OCI-M1 (cell line): ENCODE results near the gene EAPP.
"Not testable (repeated sequence)": the region's sequence is repeated elsewhere in the genome, so short reads cannot be mapped to it uniquely, and the experiment has no call there.

ENCODE experiments used
- DNase-seq: peaks from one replicate; lab custom pipeline; 2025; lab: John Stamatoyannopoulos, UW

EAPP gene

DNA sequence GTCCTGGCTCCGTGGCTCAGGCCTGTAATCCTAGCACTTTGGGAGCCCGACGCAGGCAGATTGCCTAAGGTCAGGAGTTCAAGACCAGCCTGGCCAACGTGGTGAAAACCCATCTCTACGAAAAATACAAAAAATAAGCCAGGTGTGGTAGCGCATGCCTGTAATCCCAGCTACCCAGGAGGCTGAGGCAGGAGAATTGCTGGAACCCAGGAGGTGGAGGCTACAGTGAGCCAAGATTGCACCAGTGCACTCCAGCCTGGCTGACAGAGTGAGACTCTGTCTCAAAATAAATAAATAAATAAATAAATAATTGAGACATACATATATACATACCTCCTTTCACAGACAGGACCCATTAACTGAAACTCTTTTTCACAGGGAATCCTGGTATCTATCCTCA, 1.4 kb downstream of the EAPP start:
- not testable (repeated sequence) for DNase-seq

DNA sequence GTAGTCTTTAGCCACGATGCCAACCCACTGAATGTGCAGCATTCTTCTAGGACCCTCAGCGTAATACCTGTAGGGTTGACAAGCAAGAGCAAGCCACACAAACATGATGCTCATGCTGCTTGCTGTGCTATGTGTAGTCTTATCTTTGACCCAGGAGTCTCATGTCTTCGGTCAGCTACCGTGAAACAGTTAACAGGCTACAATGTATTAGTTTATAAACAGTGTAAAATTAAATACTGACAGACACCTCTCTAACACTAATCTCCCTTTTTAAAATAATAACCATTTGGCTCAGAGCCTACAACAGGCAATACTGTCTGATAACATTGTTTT, 1.9 kb downstream of the EAPP start:
- no peak for DNase-seq

GRCh38 chr14:34536951-34537676, 2.4 kb downstream of the EAPP start:
- DNase-seq, result no peak

DNA sequence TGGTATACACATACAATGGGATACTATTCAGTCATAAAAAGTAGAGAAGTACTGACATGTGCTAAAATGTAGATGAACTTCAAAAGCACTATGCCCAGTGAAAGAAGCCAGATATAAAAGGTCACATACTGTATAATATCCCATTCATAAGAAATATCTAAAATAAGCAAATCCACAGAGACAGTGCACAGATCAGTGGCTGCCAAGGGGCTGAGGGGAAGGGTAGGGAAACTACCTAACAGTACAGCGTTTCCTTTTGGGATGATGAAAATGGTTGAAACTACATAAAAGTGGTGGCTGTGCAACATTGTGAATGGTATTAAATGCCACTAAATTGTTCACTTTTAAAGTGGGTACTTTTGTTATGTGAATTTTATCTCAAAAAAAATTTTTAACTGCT, 11.9 kb downstream of the EAPP start:
- DNase-seq, result no peak

DNA sequence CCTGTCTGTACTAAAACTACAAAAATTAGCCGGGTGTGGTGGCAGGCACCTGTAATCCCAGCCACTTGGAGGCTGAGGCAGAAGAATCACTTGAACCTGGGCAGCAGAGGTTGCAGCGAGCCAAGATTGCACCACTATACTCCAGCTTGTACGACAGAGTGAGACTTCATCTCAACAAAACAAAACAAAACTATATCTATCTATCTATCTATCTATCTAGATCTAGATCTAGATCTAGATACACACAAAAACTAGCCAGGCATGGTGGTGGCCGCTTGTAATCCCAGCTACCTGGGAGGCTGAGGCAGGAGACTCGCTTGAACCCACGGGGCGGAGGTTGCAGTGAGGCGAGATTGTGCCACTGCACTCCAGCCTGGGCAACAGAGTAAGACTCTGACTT, 15.3 kb downstream of the EAPP start:
- DNase-seq, result not testable (repeated sequence)

DNA sequence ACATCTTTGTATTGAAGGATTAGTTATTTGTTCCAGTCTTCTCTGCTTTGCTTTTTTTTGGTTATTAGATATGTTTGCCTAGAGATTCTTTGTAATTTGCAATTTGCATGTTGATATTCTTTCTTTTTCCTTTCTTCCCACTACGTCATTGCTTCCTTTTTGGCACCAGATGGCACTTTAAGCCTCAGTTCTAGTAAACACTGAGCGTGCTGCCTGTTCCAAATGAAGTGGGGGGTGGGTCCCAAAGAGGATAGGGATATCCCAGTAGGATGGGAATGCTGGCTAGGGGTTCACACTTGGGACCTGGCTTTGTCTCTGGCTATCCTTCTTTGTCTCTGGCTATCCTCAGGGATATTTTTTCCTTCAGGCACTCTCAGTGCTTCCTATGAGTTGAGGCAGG, 17.0 kb downstream of the EAPP start:
- DNase-seq, result no peak

DNA sequence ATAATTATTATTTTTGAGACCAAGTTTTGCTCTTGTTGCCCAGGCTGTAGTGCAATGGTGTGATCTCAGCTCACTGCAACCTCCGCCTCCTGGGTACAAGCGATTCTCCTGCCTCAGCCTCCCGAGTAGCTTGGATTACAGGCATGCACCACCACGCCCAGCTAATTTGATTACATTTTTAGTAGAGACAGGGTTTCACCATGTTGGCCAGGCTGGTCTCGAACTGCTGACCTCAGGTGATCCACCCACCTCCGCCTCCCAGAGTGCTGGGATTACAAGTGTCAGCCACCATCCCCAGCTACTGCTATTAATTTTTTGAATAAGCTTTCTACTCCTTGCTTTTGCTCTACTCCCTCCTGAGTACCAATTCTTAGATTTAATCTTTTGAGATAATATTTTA, 18.4 kb downstream of the EAPP start:
- DNase-seq, result not testable (repeated sequence)

GRCh38 chr14:34520304-34520970, 19.1 kb downstream of the EAPP start:
- DNase-seq, result not testable (repeated sequence)

GRCh38 chr14:34507884-34508283, 31.6 kb downstream of the EAPP start:
- DNase-seq, result no peak

GRCh38 chr14:34507459-34507858, 32.0 kb downstream of the EAPP start:
- no peak for DNase-seq

GRCh38 chr14:34505124-34505491, 34.4 kb downstream of the EAPP start:
- not testable (repeated sequence) for DNase-seq

DNA sequence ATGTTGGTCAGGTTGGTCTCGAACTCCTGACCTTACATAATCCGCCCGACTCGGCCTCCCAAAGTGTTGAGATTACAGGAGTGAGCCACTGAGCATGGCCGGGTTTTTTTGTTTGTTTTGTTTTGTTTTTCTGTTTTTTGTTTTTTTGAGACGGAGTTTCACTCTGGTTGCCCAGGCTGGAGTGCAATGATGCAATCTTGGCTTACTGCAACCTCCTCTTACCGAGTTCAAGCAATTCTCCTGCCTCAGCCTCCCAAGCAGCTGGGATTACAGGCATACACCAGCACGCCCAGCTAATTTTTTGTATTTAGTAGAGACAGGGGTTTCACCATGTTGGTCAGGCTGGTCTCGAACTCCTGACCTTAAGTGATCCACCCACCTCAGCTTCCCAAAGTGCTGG, 35.5 kb downstream of the EAPP start:
- DNase-seq, result not testable (repeated sequence)

DNA sequence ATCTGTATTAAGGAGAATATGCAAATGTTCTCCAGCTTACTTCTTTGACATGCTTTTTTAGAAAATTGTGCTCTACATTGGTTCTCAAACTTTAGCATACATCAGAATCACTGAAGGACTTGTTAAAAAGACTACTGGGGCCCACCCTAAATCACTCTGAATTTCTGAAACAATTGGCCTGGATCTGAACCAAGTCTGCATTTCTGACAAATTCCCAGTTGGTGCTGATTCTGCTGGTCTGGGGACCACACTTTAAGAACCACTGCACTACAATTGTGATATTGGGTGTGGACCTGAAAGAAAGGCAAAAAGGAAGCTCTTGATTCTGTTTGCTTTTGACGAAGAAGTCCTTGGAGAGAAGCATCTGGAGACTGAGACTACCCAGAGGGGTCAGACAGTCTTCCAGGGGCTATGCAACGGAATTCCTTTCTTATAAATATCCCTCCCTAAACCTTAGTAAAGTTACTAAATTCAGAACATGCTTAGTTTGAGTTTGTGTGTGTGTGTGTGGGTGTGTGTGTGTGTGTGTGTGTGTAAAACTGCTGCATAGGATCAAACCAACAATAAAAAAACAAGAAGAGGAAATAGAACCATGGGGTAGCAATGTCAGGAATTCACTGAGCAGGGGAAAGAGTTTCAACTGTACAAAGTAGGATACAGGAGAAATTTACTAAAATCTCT, 36.8 kb downstream of the EAPP start:
- no peak for DNase-seq

- DNase-seq, result no peak
Measured at GRCh38 chr14:34502001-34502400, 37.5 kb downstream of the EAPP start.

GRCh38 chr14:34501004-34501580, 38.4 kb downstream of the EAPP start:
- DNase-seq, result no peak

DNA sequence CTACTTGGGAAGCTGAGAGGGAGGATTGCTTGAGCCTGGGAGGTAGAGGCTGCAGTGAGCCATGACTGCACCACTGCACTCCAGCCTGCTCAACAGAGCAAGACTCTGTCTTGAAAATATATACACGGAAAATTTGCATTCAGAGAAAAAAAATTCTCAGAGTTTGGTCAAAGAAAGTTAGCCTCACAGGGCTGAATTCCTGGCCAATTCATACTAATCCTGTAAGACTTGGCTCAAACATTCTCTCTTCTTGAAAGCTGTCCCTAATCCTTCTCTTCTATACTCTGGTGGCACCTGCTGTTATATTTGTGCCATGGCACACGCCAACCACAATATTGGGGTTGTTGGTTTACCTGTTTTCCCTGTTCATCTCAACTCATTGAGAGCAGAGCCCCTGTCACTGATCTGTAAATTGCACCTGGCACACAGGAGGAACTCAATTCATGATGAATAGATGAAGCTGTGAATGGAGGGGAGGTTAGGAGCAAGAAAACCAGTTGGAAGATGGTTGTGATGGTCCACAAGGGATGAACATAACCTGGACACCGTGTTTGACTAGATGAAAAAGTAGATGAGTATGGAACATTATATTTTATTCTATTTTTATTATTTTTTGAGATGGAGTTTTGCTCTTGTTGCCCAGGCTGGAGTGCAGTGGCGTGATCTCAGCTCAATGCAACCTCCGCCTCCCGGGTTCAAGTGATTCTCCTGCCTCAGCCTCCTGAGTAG, 40.7 kb downstream of the EAPP start:
- DNase-seq, result peak; percentile 40

DNA sequence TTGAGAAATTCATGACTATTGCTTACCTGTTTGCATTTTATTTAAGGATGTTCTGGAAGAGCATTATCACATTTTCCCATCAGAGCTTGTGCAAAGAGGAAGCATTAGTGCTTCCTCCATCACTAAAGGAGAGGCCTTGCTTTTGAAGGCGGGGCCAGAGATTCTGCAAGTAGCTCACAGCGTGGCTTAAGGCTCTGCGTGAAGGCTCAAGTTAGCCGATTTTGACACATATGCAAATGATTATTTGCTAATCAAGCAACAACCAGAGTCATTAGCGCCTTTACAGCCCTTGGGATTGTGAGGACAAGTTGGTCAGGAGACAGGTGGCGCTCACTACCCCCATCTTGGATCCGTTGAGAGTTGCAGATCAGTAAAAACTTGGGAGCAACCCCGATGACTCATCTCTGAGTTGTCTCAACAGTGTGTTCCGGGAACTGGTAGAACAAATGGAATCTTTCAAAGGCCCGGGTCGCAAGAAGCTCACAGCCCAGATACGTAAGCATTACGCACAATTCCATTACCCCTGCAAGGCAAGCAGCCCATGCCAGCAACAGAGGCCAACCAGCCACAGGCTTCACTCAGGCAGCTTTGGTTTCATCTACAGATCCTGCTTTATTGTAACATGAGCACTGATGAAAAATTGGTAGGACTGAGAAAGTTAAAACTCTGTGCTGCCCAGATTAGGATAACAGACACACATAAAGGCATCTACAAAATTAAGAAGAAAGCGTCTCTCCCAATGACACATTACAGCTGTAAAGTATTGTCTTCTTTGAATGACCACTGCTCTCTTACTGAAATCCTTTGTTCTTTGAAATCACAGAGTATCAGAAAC, 42.6 kb downstream of the EAPP start:
- no peak for DNase-seq

DNA sequence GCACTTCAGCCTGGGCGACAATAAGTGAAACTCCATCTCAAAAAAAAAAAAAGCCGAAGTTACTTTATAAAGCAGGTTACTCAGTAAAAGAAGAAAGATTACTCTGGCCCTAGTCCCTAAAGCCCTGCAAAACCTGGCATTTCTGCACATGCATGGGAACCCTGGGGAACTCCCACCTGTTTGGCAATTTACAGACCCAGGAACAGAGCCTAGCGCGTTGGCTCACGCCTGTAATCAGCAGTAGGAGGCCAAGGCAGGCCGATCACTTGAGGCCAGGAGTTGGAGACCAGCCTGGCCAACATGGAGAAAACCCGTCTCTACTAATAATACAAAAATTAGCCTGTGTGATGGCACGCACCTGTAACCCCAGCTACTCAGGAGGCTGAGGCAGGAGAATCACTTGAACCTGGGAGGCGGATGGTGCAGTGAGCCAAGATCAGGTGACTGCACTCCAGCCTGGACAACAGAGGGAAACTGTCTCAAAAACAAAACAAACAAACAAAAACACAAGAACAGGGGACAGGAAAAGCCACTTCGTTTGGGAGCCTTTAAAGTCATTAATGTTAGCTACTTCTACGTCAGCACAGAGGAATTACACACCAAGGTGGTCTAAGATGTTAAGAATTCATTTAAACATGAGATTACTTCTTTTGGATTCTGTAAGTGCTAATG, 43.4 kb downstream of the EAPP start:
- DNase-seq, result no peak

DNA sequence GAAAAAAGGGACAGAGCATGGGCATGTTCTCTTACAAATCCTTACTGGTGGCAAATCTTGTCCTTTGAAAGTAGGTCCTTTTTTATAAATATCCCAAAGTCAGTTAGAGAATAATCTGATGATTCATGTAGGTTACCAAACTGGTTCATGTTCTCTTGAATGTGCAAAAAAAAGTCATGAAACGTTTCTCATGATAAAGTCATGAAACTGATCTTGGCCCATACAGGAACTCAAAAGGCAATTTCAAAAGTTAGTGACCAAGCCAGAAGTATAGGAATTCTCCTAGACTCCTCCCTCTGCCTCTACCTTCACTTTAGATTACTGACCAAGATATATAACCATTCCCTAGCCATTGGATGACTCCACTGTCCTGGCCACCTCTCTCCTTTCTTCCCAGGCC, 50.2 kb downstream of the EAPP start:
- no peak for DNase-seq

GRCh38 chr14:34488528-34488927, 51.0 kb downstream of the EAPP start:
- no peak for DNase-seq

DNA sequence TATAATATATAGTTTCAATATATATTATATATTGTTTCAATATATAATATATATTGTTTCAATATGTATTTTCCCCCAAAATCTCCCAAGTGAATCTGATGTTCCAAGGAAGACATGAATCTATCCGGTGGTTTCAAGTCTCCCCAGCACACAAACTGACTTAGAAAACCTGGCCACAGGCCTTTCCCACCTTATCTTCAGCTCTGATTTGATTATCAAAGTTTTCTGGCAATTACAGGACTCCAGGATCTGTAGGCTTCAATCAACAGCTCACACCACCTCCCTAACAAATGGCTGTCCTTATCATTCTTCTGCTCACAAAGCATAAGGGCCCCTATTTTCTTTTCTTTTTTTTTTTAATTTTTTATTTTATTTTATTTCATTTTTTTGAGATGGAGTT, 54.8 kb downstream of the EAPP start:
- DNase-seq, result no peak
